ENCODE measurements around the gene POLD2.

- TF ChIP-seq CTCF (IDR thresholded peaks at IDR 0.05; ENCODE audit: control extremely low read depth in 1 of 3, insufficient read depth in 1 of 3, low read depth in 1 of 3, low read length in 3 of 3) (no peak), POLR2AphosphoS5 (IDR thresholded peaks at IDR 0.05; ENCODE audit: low read depth, low read length) (no peak), TEAD4 (IDR thresholded peaks at IDR 0.05; ENCODE audit: low read depth, low read length) (no peak), TAF1 (IDR thresholded peaks at IDR 0.05; ENCODE audit: low read depth, low read length) (no peak), ASH2L (IDR thresholded peaks at IDR 0.05; ENCODE audit: low read length) (no peak), EZH2 (IDR thresholded peaks at IDR 0.05; ENCODE audit: low read depth, low read length, severe bottlenecking) (no peak), EP300 (IDR thresholded peaks at IDR 0.05; ENCODE audit: borderline replicate concordance in 1 of 2, low read depth in 2 of 2, low read length in 2 of 2) (no peak), USF2 (IDR thresholded peaks at IDR 0.05; ENCODE audit: low read length) (no peak), SIX5 (IDR thresholded peaks at IDR 0.05; ENCODE audit: low read depth, low read length) (no peak), CHD2 (IDR thresholded peaks at IDR 0.05; ENCODE audit: low read length) (no peak), GABPA (IDR thresholded peaks at IDR 0.05; ENCODE audit: borderline replicate concordance, insufficient read depth, low read length) (no peak), RBBP5 (IDR thresholded peaks at IDR 0.05; ENCODE audit: borderline replicate concordance, low read depth, low read length) (no peak), JUN (IDR thresholded peaks at IDR 0.05; ENCODE audit: low read depth, low read length) (no peak)
These were observed 17.0 kb upstream of the POLD2 start for GRCh38 chr7:44140341-44140740.

Measured in H1 (cell line).